Naive thymus-derived CD8-positive, alpha-beta T cell (primary cell): ENCODE results near the gene LASP1. TPM values are rescaled to one million over a fixed set of nuclear protein-coding genes. Genes with fewer than 3 reads are reported as not detected.
"Not testable (repeated sequence)": the region's sequence is repeated elsewhere in the genome, so short reads cannot be mapped to it uniquely, and the experiment has no call there.

Experiments used
- ATAC-seq, 2 donors: fragments of 150-1000 bp; cut with Tn5 transposase in 1 of 2; sonication (Bioruptor Pico), chemical (Tn5 transposase) in 1 of 2; 1 replicate in 1 of 2; 2 replicates in 1 of 2; pipeline ENCODE4 v1.10.0; 2021; ENCODE audit warnings: mild to moderate bottlenecking in 2 of 2, moderate library complexity in 2 of 2
- POLR2A ChIA-PET: fragments of 350-600 bp; sonication (Branson Sonifier 250); formaldehyde crosslinking; loops from one replicate; lab custom pipeline; 2021; ENCODE audit warnings: antibody characterized with exemption; lab: Charles Lee
- DNase-seq, 10 donors: peaks; one replicate each; pipeline versions ENCODE4 v3.0.0 to v3.0.0-alpha.2; 2020 to 2022
- H3K27ac Mint-ChIP-seq, 10 donors: one replicate each; pipeline ENCODE4 v1.8.0; 2020 to 2022; ENCODE audit warnings: mild to moderate bottlenecking in 10 of 10, mixed read lengths in 10 of 10, moderate library complexity in 4 of 10, inconsistent platforms in 1 of 10
- H3K27me3 Mint-ChIP-seq, 5 donors: one replicate each; pipeline ENCODE4 v1.8.0; 2021 to 2022; ENCODE audit warnings: mixed read lengths in 5 of 5
- H3K36me3 Mint-ChIP-seq, 3 donors: one replicate each; pipeline ENCODE4 v1.8.0; 2020 to 2022; ENCODE audit warnings: mixed read lengths in 3 of 3, mild to moderate bottlenecking in 2 of 3, inconsistent platforms in 1 of 3
- H3K4me1 Mint-ChIP-seq, 4 donors: one replicate each; pipeline ENCODE4 v1.8.0; 2021 to 2022; ENCODE audit warnings: mixed read lengths in 4 of 4
- H3K4me3 Mint-ChIP-seq, 10 donors: one replicate each; pipeline ENCODE4 v1.8.0; 2020 to 2022; ENCODE audit warnings: mild to moderate bottlenecking in 10 of 10, mixed read lengths in 10 of 10, moderate library complexity in 6 of 10, inconsistent platforms in 1 of 10
- H3K9me3 Mint-ChIP-seq, 9 donors: one replicate each; pipeline ENCODE4 v1.8.0; 2020 to 2022; ENCODE audit warnings: mixed read lengths in 9 of 9, mild to moderate bottlenecking in 3 of 9, inconsistent platforms in 1 of 9, moderate library complexity in 1 of 9
- polyA plus RNA-seq, 3 donors: library from polyadenylated mRNA; unstranded; fragments of 300-500 nt; fragmentation: Illumina TruSeq; gene quantifications; one replicate each; pipeline ENCODE4 v1.2.3, GENCODE V29; 2021
- total RNA-seq, 8 experiments: library from RNA in 2 of 8; stranded (reverse) in 2 of 8; gene quantifications; one replicate each; pipeline ENCODE4 v1.2.3 and lab custom pipeline; 2021 to 2026

The LASP1 gene
- total and polyA plus RNA-seq, 5 experiments from 2014 or later = 50.1 to 107 (median 53.1) TPM

DNA sequence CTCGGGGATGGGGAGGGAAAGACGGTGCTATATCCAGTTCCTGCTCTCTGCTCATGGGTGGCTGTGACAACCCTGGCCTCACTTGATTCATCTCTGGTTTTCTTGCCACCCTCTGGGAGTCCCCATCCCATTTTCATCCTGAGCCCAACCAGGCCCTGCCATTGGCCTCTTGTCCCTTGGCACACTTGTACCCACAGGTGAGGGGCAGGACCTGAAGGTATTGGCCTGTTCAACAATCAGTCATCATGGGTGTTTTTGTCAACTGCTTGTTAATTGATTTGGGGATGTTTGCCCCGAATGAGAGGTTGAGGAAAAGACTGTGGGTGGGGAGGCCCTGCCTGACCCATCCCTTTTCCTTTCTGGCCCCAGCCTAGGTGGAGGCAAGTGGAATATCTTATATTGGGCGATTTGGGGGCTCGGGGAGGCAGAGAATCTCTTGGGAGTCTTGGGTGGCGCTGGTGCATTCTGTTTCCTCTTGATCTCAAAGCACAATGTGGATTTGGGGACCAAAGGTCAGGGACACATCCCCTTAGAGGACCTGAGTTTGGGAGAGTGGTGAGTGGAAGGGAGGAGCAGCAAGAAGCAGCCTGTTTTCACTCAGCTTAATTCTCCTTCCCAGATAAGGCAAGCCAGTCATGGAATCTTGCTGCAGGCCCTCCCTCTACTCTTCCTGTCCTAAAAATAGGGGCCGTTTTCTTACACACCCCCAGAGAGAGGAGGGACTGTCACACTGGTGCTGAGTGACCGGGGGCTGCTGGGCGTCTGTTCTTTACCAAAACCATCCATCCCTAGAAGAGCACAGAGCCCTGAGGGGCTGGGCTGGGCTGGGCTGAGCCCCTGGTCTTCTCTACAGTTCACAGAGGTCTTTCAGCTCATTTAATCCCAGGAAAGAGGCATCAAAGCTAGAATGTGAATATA is 50.8 kb downstream of the LASP1 start:
- no peak for DNase-seq
- POLR2A ChIA-PET = interaction anchor here (1.2 kb wide), 1 partner anchor 35 kb away, joined by 3 read pairs; no protein-coding TSS in a partner anchor

GRCh38 chr17:38921756-38922411 is 52.0 kb downstream of the LASP1 start:
- DNase-seq = no peak
- peaks cover 32 to 50% (median 41%) of the 10 kb centered on the region in 4 donors for H3K4me1 Mint-ChIP-seq

More for the DNA sequence above, 50.8 kb downstream of the LASP1 start:
- Mint-ChIP-seq H3K27me3 (no peaks in the 10 kb centered on the region), H3K9me3 (no peaks in the 10 kb centered on the region), H3K4me1 (peaks cover 27 to 48% (median 31%) of the 10 kb centered on the region in 4 donors), H3K4me3 (no peak overlapping the region), H3K36me3 (peaks cover 0 to 56% (median 12%) of the 10 kb centered on the region in 3 donors), H3K27ac (peak overlapping the region; percentile 3 to 85 (median 76))
- ATAC-seq = no peak

GRCh38 chr17:38922538-38923297 is 52.9 kb downstream of the LASP1 start:
- DNase-seq (no peak), ATAC-seq (no peak)
- peak overlapping the region in 8 of 10 donors; percentile 8 to 92 (median 71) for H3K27ac Mint-ChIP-seq
- no peaks in the 10 kb centered on the region for H3K9me3 Mint-ChIP-seq
- no peak overlapping the region for H3K4me3 Mint-ChIP-seq
- no peaks in the 10 kb centered on the region for H3K27me3 Mint-ChIP-seq
- POLR2A ChIA-PET = interaction anchor here (1.1 to 4.1 kb wide), 8 partner anchors 19 to 231 kb away, joined by 3 to 28 read pairs (median 5); partner anchors contain the start of genes LASP1 and RPL23
- peaks cover 0 to 35% (median 7%) of the 10 kb centered on the region in 3 donors for H3K36me3 Mint-ChIP-seq
- H3K4me1 Mint-ChIP-seq = peaks cover 30 to 47% (median 40%) of the 10 kb centered on the region in 4 donors

More at GRCh38 chr17:38921756-38922411, 52.0 kb downstream of the LASP1 start:
- Mint-ChIP-seq H3K27me3 (no peaks in the 10 kb centered on the region), H3K36me3 (peaks cover 0 to 43% (median 7%) of the 10 kb centered on the region in 3 donors), H3K27ac (peak overlapping the region; percentile 34 to 92 (median 81)), H3K4me3 (no peak overlapping the region), H3K9me3 (no peaks in the 10 kb centered on the region)
- no peak for ATAC-seq
- POLR2A ChIA-PET = interaction anchor here (0.6 to 3.0 kb wide), 7 partner anchors 19 to 232 kb away, joined by 4 to 13 read pairs (median 5); partner anchors contain the start of gene LASP1

- Mint-ChIP-seq H3K4me1 (peaks cover 27 to 41% (median 38%) of the 10 kb centered on the region in 4 donors), H3K27ac (peak within 1 kb of the TSS; percentile 58 to 90 (median 82)), H3K27me3 (no peaks in the 10 kb centered on the region), H3K36me3 (peaks cover 0 to 9% (median 0%) of the 10 kb centered on the region in 3 donors), H3K4me3 (peak within 1 kb of the TSS; percentile 44 to 87 (median 74)), H3K9me3 (no peaks in the 10 kb centered on the region)
- POLR2A ChIA-PET = interaction anchor here (0.5 to 4.1 kb wide), 25 partner anchors 8 to 517 kb away, joined by 3 to 28 read pairs (median 3); partner anchors contain the start of genes FBXO47, LASP1, PLXDC1 and RPL19
- DNase-seq (peak; percentile 27 to 87 (median 66)), ATAC-seq (peak; percentile 85 to 94)
Observed at GRCh38 chr17:38925263-38925995, 55.6 kb downstream of the LASP1 start, which contains the start of gene LASP1NB. Gene LASP1NB, plus strand, starts transcription at chr17:38925614.

DNA sequence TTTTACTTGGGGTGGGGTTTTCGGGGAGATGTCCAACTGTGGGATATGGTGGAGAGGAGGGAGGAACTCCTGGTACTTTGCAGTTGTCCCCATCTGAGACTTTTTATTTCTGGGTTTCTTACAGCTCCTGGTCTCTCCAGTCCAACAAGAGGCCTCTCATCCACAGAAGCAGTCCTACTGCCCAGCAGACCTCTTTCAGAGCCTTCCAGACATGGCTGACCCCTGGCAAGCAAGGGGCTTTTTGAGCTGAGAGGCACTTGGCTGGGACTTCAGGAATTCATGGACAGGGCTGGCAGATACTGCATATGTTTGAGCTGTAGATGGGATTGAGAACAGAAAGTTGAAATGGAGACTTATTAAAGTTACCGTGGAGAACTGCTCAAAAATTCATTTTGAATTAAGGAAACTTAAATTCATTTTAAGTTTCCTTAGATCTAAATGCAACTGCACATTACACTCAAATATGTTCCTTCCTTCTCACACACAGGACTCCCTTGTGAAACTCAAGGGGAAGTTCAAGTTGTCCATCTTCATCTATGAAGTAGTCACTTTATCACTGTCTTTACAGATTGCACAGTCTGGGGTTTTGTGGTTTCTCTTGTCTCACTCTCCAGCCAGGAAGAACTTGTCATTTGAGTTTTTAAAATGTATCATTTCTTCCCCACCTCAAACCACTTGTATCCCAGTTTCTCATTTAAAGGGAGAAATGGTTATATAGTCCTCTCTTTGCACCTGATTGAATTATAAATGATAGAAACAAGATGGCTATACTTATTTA is 56.6 kb downstream of the LASP1 start:
- POLR2A ChIA-PET = interaction anchor here (0.6 to 4.1 kb wide), 9 partner anchors 20 to 227 kb away, joined by 3 to 28 read pairs (median 4); partner anchors contain the start of gene RPL23
- DNase-seq (no peak), ATAC-seq (peak in 1 of 2 donors; percentile 28)
- Mint-ChIP-seq H3K36me3 (peaks cover 0 to 3% (median 0%) of the 10 kb centered on the region in 3 donors), H3K4me1 (peaks cover 24 to 35% (median 34%) of the 10 kb centered on the region in 4 donors), H3K27ac (peak overlapping the region; percentile 22 to 90 (median 76)), H3K4me3 (peak overlapping the region in 9 of 10 donors; percentile 43 to 87 (median 77)), H3K9me3 (no peaks in the 10 kb centered on the region), H3K27me3 (no peaks in the 10 kb centered on the region)

DNA sequence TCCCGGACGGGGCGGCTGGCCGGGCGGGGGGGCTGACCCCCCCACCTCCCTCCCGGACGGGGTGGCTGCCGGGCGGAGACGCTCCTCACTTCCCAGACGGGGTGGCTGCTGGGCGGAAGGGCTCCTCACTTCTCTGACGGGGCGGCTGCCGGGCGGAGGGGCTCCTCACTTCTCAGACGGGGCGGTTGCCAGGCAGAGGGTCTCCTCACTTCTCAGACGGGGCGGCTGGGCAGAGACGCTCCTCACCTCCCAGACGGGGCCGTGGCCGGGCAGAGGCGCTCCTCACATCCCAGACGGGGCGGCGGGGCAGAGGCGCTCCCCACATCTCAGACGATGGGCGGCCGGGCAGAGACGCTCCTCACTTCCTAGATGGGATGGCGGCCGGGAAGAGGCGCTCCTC is 60.9 kb downstream of the LASP1 start:
- DNase-seq, H3K36me3 Mint-ChIP-seq, H3K4me3 Mint-ChIP-seq, H3K9me3 Mint-ChIP-seq, H3K27me3 Mint-ChIP-seq, POLR2A ChIA-PET, ATAC-seq: not testable (repeated sequence)
- H3K4me1 Mint-ChIP-seq = peaks cover 12 to 14% (median 13%) of the 10 kb centered on the region in 4 donors
- H3K27ac Mint-ChIP-seq = peak overlapping the region in 1 of 10 donors; percentile 62

DNA sequence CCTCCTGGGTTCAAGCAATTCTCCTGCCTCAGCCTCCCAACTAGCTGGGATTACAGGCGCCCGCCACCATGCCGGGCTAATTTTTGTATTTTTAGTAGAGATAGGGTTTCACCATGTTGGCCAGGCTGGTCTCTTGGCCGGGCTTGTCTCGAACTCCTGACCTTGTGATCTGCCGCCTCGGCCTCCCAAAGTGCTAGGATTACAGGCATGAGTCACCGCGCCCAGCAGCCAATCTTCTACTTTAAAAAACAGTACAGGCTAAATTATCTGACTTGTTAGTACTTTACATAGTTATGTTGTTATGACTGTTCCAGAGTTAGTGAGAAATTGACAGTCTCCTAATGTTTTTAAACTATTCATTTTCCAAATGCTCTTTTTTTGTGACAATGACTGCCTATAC is 64.1 kb downstream of the LASP1 start:
- H3K4me1 Mint-ChIP-seq, POLR2A ChIA-PET, H3K9me3 Mint-ChIP-seq, H3K27ac Mint-ChIP-seq, H3K36me3 Mint-ChIP-seq, H3K4me3 Mint-ChIP-seq, ATAC-seq, DNase-seq, H3K27me3 Mint-ChIP-seq: not testable (repeated sequence)

- H3K27ac Mint-ChIP-seq = peak overlapping the region in 1 of 10 donors; percentile 49
- peaks cover 0 to 3% (median 0%) of the 10 kb centered on the region in 4 donors for H3K4me1 Mint-ChIP-seq
- ATAC-seq (no peak), DNase-seq (no peak)
- H3K4me3 Mint-ChIP-seq = no peak overlapping the region
- H3K27me3 Mint-ChIP-seq = no peaks in the 10 kb centered on the region
- no peaks in the 10 kb centered on the region for H3K9me3 Mint-ChIP-seq
- POLR2A ChIA-PET = interaction anchor here (1.4 kb wide), 1 partner anchor 15 kb away, joined by 3 read pairs; the partner anchor contains the start of gene LASP1NB
- no peaks in the 10 kb centered on the region for H3K36me3 Mint-ChIP-seq
Observed at GRCh38 chr17:38939987-38940386, 70.1 kb downstream of the LASP1 start.

DNA sequence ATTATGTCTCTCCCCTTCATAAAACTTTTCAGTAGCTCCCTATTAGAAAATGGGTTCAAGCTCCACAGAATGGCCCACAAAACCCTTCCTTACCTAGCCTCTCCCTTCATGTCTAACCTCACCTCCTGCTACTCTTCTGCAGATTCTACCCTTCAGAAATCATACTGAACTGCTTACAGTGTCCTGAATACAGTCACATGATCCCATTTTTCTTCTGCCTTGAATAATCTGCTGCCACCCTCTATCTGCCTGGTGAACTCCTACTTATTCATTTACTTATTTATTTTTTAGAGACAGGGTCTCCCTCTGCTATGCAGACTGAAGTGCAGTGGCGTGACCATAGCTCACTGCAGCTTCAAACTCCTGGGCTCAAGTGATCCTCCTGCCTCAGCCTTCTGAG is 70.5 kb downstream of the LASP1 start:
- H3K27me3 Mint-ChIP-seq = no peaks in the 10 kb centered on the region
- H3K4me1 Mint-ChIP-seq = peaks cover 0 to 3% (median 0%) of the 10 kb centered on the region in 4 donors
- H3K9me3 Mint-ChIP-seq = no peaks in the 10 kb centered on the region
- DNase-seq (no peak), ATAC-seq (no peak)
- H3K36me3 Mint-ChIP-seq = no peaks in the 10 kb centered on the region
- H3K4me3 Mint-ChIP-seq = no peak overlapping the region
- POLR2A ChIA-PET = interaction anchor here (1.0 to 1.4 kb wide), 2 partner anchors 15 to 71 kb away, joined by 3 to 4 read pairs; partner anchors contain the start of gene LASP1NB
- H3K27ac Mint-ChIP-seq = peak overlapping the region in 3 of 10 donors; percentile 33 to 49 (median 45)

DNA sequence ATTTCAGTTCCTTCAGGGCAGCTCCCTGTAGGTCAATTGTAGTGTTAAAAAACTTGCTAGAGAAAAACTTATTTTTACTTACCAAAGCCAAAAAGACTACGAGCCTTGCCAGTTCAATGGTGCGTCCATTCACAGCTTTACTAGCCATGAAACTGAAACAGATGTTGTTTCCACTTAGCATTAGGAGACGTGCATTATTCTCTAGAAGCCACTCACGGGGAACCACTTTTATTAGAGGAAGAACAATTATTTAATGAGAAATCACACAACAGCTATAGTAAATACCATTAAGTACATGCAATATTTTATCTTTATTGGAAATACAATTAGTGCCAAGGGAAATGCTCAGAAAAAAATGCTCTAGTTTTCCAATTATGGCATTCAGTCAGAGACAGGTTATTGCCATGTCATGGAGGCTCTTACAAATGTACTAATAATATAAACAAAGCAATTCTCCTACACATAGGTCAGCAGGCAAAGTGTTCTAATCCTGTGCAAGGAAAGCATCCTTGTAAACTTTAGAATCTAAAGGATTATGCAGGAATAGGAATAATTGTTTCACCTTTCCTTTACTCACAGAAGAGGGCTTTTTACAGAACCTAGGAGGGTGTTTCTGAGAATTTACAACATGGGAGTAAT is 73.0 kb downstream of the LASP1 start:
- Mint-ChIP-seq H3K36me3 (no peaks in the 10 kb centered on the region), H3K9me3 (no peaks in the 10 kb centered on the region), H3K27me3 (no peaks in the 10 kb centered on the region), H3K4me3 (no peak overlapping the region), H3K4me1 (no peaks in the 10 kb centered on the region), H3K27ac (no peak overlapping the region)
- no peak for DNase-seq
- no peak for ATAC-seq
- POLR2A ChIA-PET = interaction anchor here (0.6 kb wide), 1 partner anchor 1470 kb away, joined by 4 read pairs; no protein-coding TSS in a partner anchor
